Neural progenitor cell (in vitro differentiated cells): Measurements from ENCODE around the gene LMBRD1.

Experiments
- EZH2 ChIP-seq: fragments of 200-600 bp; sonication (generic); IDR thresholded peaks from 2 replicates; pipeline ENCODE4 v1.6.1; 2017; ENCODE audit warnings: antibody characterized with exemption, mild to moderate bottlenecking, moderate library complexity
- EZH2phosphoT487 ChIP-seq: fragments of 200-600 bp; sonication (generic); IDR thresholded peaks from 2 replicates; pipeline ENCODE4 v1.6.1; 2017; ENCODE audit warnings: antibody characterized with exemption
- TF ChIP-seq, protein P1 (sequence below): fragments of 200-600 bp; sonication (generic); IDR thresholded peaks from 2 replicates; pipeline ENCODE4 v1.5.1; 2017; ENCODE audit warnings: antibody characterized with exemption, mild to moderate bottlenecking

DNA sequence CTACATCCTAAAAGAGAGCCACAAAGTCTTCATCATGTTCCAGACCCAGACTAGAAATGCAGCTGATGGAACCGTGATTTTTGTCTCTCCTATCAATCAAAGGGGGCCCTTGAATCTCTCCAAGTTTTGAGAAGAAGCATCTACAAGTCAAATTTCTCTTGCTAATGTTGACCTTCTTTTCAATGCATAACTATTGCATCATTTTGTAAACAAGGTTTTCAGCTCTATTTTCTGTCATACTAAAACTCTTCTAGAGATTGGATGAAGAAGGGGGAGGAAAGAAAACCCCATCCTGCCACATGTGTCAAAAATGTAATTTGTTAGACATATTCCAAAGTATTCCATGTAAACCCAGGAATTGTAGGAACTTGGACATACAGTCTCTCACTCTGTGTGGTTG is 169.2 kb downstream of the LMBRD1 start:
- TF ChIP-seq EZH2 = no peak
- TF ChIP-seq, protein P1, sequence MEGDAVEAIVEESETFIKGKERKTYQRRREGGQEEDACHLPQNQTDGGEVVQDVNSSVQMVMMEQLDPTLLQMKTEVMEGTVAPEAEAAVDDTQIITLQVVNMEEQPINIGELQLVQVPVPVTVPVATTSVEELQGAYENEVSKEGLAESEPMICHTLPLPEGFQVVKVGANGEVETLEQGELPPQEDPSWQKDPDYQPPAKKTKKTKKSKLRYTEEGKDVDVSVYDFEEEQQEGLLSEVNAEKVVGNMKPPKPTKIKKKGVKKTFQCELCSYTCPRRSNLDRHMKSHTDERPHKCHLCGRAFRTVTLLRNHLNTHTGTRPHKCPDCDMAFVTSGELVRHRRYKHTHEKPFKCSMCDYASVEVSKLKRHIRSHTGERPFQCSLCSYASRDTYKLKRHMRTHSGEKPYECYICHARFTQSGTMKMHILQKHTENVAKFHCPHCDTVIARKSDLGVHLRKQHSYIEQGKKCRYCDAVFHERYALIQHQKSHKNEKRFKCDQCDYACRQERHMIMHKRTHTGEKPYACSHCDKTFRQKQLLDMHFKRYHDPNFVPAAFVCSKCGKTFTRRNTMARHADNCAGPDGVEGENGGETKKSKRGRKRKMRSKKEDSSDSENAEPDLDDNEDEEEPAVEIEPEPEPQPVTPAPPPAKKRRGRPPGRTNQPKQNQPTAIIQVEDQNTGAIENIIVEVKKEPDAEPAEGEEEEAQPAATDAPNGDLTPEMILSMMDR = no peak
- TF ChIP-seq EZH2phosphoT487 = no peak
